Adrenal gland (tissue), 12 donors: ENCODE results near the gene MNX1. TPM values are rescaled to one million over a fixed set of nuclear protein-coding genes. Genes with fewer than 3 reads are reported as not detected.
A peak's percentile ranks its signal among the peaks of the same experiment; 100 is the strongest.

Source experiments
- DNase-seq, 7 donors: peaks; one replicate each; pipeline ENCODE4 v3.0.0-alpha.2; 2019 to 2020
- H3K27ac ChIP-seq, 5 donors: fragments of 200-600 bp; sonication (generic) in 4 of 5; 1 replicate in 3 of 5; 2 replicates in 2 of 5; pipeline versions ENCODE4 v1.5.1 to v1.8.0; 2016 to 2020; ENCODE audit warnings: mild to moderate bottlenecking in 1 of 5
- H3K27me3 ChIP-seq: fragments of 200-600 bp; 2 replicates; pipeline ENCODE4 v1.8.0; 2021
- H3K36me3 ChIP-seq, 2 donors: fragments of 200-600 bp; replicated peaks in 1 of 2; 1 replicate in 1 of 2; 2 replicates in 1 of 2; pipeline versions ENCODE4 v1.5.1 to v1.8.0; 2018 to 2022
- H3K4me1 ChIP-seq, 2 donors: fragments of 200-600 bp; replicated peaks in 1 of 2; 1 replicate in 1 of 2; 2 replicates in 1 of 2; pipeline versions ENCODE4 v1.5.1 to v1.8.0; 2018 to 2021
- H3K4me3 ChIP-seq, 4 donors: fragments of 200-600 bp; sonication (generic) in 3 of 4; one replicate each; pipeline ENCODE4 v1.5.1; 2016 to 2018
- H3K9me3 ChIP-seq, 3 donors: fragments of 200-600 bp; sonication (generic) in 1 of 3; replicated peaks in 1 of 3; 1 replicate in 2 of 3; 2 replicates in 1 of 3; pipeline versions ENCODE4 v1.5.1 to v1.8.0; 2016 to 2021
- CTCF ChIP-seq, 6 experiments: fragments of 450-650 bp in 4 of 6; fragments of 200-600 bp in 2 of 6; sonication (generic) in 1 of 6; IDR thresholded peaks; 1 replicate in 5 of 6; 2 replicates in 1 of 6; pipeline versions ENCODE4 v1.5.1 to v1.8.0; 2016 to 2021; ENCODE audit warnings: antibody characterized with exemption in 6 of 6, mild to moderate bottlenecking in 2 of 6, moderate library complexity in 1 of 6
- POLR2A ChIP-seq, 2 donors: fragments of 450-650 bp; IDR thresholded peaks; one replicate each; pipeline ENCODE4 v1.6.1; 2017; ENCODE audit warnings: antibody characterized with exemption in 2 of 2, mild to moderate bottlenecking in 2 of 2, moderate library complexity in 1 of 2
- WGBS, 4 donors: extraction: QIAGEN DNeasy Blood & Tissue Kit in 2 of 4; methylation state at CpG; one replicate each; pipeline versions ENCODE4 v1.1.5 to v1.1.7; 2013 to 2017; 5-methylcytosine and 5-hydroxymethylcytosine counted together
- intact Hi-C, 2 donors: fragments of 100-400 bp; cut with DNase I; formaldehyde crosslinking; loops; one replicate each; pipeline versions ENCODE4 v1.14.1 to v1.15.0; 2022 to 2023
- polyA plus RNA-seq, 3 donors: library from polyadenylated mRNA; stranded (reverse); fragments of 200-250 nt in 2 of 3; fragments of 350-450 nt in 1 of 3; fragmentation: Illumina TruSeq in 1 of 3; extraction: RNeasy Lipid Tissue Mini Kit (QIAGEN cat#74804) in 1 of 3; gene quantifications; one replicate each; pipeline ENCODE4 v1.2.3, GENCODE V29; 2013 to 2014
- total RNA-seq, 9 donors: library from RNA; depleted of rRNA in 4 of 9; stranded (reverse); fragments of >200 nt in 4 of 9; fragments of 120-200 nt in 1 of 9; fragmentation: NEBNext Ultra II Directional in 1 of 9; extraction: Animal tissue kit (Norgen Biotek cat#: 25700) in 1 of 9; gene quantifications; one replicate each; pipeline versions ENCODE4 v1.1.0 to v1.2.4, GENCODE V29; 2013 to 2023
- donor health status: healthy with polysubstance abuse.
- donor health status: Bipolar disorder and iron deficiency.
- donor health status: DM: yes; HTN: yes; CAD: no.
- donor health status: DM: no; HTN: no; CAD: no.
- donor health status: DM: no; HTN: no; CAD: no.
- donor health status: DM: yes; HTN: yes; CAD: no.

MNX1 gene
- total and polyA plus RNA-seq, 12 donors = 0.11 TPM; not detected in 10

GRCh38 chr7:157011333-157012112 is 1.1 kb upstream of the MNX1 start:
- intact Hi-C loops = no loop called here
- Histone ChIP-seq H3K4me1 (peaks cover 0 to 3% of the 10 kb centered on the region in 2 donors), H3K9me3 (no peaks in the 10 kb centered on the region), H3K36me3 (no peaks in the 10 kb centered on the region), H3K27me3 (peaks cover 83% of the 10 kb centered on the region), H3K27ac (no peak overlapping the region), H3K4me3 (no peak overlapping the region)
- 4 to 20% (median 6%) methylated on average over 9 to 37 of the region's 37 CpGs for WGBS, 4 donors
- no peak for DNase-seq
- TF ChIP-seq POLR2A (IDR thresholded peaks at IDR 0.05) = no peak

- TF ChIP-seq POLR2A (IDR thresholded peaks at IDR 0.05) (no peak), CTCF (IDR thresholded peaks at IDR 0.05) (no peak)
- WGBS, 4 donors = 0 to 1% (median 0%) methylated on average over 2 to 130 of the region's 130 CpGs; no CpG with 5 or more reads in 1 of the 4 donors
- peaks cover 3 to 6% of the 10 kb centered on the region in 2 donors for H3K4me1 ChIP-seq
- intact Hi-C loops = no loop called here
- H3K9me3 ChIP-seq = no peaks in the 10 kb centered on the region
- H3K36me3 ChIP-seq = no peaks in the 10 kb centered on the region
- no peak overlapping the region for H3K27ac ChIP-seq
- peaks cover 85% of the 10 kb centered on the region for H3K27me3 ChIP-seq
- DNase-seq = no peak
- H3K4me3 ChIP-seq = peak overlapping the region in 2 of 4 donors; percentile 13 to 48
These were observed 480 bp downstream of the MNX1 start for GRCh38 chr7:157009778-157010587.

DNA sequence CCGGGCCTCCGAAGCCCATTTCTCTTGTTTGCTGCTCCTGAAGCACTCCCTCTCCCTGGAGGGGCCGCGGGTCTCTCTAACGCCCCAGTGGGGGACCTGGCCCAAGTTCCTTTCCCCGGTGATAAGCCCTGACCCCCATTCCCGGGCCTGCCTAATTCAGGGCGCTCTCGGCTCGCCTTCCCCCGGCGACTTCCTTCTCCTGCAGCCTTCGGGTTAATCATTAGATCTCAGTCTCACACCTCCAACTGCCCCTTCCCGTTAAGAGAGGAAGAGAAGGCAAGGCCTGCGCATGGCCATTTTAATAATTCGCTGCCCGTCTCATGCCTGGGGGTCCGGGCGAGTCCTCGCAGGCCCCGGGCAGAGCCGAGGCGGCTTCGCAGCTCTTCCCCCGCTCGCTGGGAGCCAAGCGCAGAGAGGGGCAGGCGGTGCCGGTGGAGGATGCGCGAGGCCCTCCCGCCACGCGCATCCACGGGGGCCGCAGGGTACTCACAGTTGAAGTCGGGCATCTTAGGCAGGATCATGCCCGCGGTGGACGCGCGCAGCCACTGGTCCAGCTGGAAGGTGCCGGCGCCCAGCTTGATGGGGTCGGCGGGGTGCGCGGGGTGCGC is 1.2 kb downstream of the MNX1 start:
- Histone ChIP-seq H3K27ac (no peak overlapping the region), H3K27me3 (peaks cover 87% of the 10 kb centered on the region), H3K4me1 (peaks cover 3 to 6% of the 10 kb centered on the region in 2 donors), H3K36me3 (no peaks in the 10 kb centered on the region), H3K9me3 (no peaks in the 10 kb centered on the region), H3K4me3 (no peak overlapping the region)
- intact Hi-C loops = no loop called here
- no peak for DNase-seq
- no peak for TF ChIP-seq POLR2A (IDR thresholded peaks at IDR 0.05)
- TF ChIP-seq CTCF (IDR thresholded peaks at IDR 0.05) = no peak
- 1 to 2% (median 2%) methylated on average over 11 to 49 of the region's 49 CpGs for WGBS, 4 donors

GRCh38 chr7:157008206-157009169 is 2.0 kb downstream of the MNX1 start:
- H3K36me3 ChIP-seq = no peaks in the 10 kb centered on the region
- 16 to 24% (median 19%) methylated on average over 14 to 35 of the region's 35 CpGs for WGBS, 4 donors
- intact Hi-C loops = no loop called here
- no peak overlapping the region for H3K27ac ChIP-seq
- no peaks in the 10 kb centered on the region for H3K9me3 ChIP-seq
- peaks cover 87% of the 10 kb centered on the region for H3K27me3 ChIP-seq
- no peak for DNase-seq
- TF ChIP-seq CTCF (IDR thresholded peaks at IDR 0.05) (no peak), POLR2A (IDR thresholded peaks at IDR 0.05) (no peak)
- H3K4me1 ChIP-seq = peaks cover 3 to 10% of the 10 kb centered on the region in 2 donors
- H3K4me3 ChIP-seq = no peak overlapping the region
